ENCODE results near the gene PODN. TPM values are rescaled to one million over a fixed set of nuclear protein-coding genes. Genes with fewer than 3 reads are reported as not detected.

PODN gene
- polyA plus RNA-seq, 10 donors, result 6.6 to 11.4 (median 9.0) TPM

- no peak for DNase-seq
Observed at GRCh38 chr1:53114090-53114489, 52.1 kb downstream of the PODN start.

DNA sequence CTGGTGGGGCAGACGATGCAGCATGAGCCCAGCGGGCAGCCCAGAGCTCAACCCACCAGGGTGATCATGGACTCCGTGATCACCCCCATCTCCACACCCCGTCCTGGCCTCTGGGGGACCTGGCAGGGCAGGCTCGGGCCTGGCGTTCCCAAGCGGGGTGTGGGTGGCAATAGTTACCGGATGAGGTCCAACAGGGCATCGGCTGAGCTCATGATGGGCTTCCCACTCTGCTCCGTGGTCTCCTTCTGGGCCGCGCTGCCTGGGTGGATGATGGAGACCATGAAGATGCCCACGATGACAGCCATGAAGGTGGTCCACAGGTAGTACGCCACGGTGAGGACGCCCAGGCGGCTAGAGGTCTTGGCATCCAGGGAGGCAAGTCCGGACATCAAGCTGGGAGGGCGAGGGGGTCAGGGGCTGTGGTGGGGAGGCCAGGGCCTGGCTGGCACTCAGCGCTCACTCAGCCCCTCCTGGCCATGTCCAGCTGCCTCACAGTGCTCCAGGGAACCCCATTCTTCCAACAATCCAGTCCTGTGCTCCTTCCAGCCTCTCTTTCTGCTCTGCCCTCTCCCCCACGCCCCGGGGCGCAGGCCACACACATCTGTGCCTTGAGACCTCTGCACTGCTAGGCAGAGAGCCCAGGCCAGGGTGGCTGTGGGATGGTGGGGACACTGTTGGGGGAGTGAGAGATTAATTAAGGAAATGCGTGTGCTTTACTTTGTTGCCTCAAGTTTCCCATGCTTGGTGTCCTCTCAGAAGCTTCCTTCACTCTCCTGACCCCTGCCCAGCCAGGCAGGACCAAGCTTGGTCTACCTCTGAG is 52.8 kb downstream of the PODN start:
- DNase-seq, result no peak

- no peak for DNase-seq
Observed at GRCh38 chr1:53115403-53116306, 53.6 kb downstream of the PODN start.

GRCh38 chr1:53116307-53116810 is 54.3 kb downstream of the PODN start:
- DNase-seq, result no peak

GRCh38 chr1:53116933-53117600 is 55.1 kb downstream of the PODN start:
- no peak for DNase-seq

DNA sequence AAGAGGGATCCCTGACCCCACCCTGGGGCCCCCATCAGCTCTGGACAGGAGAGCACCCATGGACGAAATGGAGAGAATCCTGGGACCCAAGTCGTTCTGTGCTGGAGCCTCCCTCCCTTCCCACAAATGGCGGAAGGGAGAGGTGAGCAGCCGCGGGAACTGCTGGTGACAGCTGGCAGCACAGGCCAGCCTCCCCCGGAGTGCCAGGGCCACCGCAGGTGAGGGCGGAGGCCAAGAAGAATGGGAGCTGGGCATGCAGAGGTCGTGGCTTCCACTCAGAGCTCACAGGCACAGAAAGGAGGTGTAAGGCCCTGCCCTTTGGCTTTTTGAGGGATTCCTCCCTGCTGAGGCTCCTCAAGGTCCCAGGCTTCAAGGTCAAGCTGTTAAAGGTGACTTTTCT is 55.8 kb downstream of the PODN start:
- no peak for DNase-seq

DNA sequence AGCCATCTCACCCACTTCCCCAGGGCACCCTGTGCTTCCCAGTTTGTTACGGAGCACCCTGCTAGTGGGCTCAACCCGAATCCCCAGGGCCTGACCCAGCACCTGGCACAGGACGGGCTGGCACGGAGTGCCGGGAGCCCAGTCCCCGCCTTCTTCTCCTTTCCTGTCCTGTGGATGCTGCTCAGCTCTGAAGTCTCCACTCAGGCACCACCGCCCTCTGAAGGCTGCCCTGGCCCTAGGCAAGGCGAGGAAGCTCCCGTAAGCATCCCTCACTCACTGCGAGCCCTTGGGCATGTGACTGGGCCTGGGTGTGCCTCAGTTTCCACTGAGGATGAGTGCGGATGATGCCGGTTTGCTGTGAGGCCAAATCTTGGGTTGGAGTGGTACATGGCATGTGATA is 58.6 kb downstream of the PODN start:
- DNase-seq, result no peak

GRCh38 chr1:53121319-53122172 is 59.5 kb downstream of the PODN start:
- peak; percentile 64 to 94 (median 86) for DNase-seq

DNA sequence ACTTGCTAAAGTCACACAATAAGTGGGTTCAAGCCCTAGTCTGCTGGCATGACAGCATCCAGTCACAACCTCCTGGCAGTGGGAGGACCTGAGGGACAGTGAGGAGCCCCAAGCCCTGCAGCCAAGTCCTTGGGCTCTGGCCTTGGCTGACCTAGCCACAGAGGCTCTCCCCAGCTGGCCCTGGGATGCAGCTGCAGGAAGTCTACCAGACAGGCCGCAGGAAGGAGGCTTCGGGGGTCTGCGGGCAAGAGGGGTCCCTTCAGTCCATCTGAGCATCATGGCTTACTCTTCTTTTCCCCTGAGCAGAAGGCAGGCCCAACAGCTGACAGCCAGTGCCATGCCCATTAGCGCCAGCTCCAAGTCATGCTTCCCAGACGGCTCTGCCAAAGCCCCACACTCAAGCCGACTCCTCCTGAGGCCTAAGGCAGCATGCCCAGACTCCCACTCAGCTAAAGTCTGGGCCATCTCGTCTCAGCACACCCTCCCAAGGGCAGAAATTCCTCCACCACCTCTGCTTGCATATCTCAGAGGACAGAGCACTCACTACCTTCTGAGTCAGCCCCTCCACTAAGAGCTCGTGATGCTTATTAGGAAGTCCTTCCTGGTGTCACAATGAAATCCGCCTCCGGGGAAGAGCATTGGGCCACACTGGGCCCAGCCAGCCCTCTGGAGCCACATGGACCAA is 60.3 kb downstream of the PODN start:
- peak in 1 of 3 donors; percentile 70 for DNase-seq

- peak in 1 of 3 donors; percentile 59 for DNase-seq
Observed at GRCh38 chr1:53122961-53123413, 61.0 kb downstream of the PODN start.

- DNase-seq, result peak in 2 of 3 donors; percentile 42 to 65
Observed at GRCh38 chr1:53123453-53124140, 61.6 kb downstream of the PODN start.

- DNase-seq, result no peak
Observed at GRCh38 chr1:53125122-53125521, 63.1 kb downstream of the PODN start.

- DNase-seq, result no peak
Observed at GRCh38 chr1:53125623-53126360, 63.8 kb downstream of the PODN start.

GRCh38 chr1:53126495-53126894 is 64.5 kb downstream of the PODN start:
- DNase-seq, result no peak

- DNase-seq, result no peak
Observed at GRCh38 chr1:53127546-53127945, 65.5 kb downstream of the PODN start.

GRCh38 chr1:53128401-53128800 is 66.4 kb downstream of the PODN start:
- DNase-seq, result no peak

DNA sequence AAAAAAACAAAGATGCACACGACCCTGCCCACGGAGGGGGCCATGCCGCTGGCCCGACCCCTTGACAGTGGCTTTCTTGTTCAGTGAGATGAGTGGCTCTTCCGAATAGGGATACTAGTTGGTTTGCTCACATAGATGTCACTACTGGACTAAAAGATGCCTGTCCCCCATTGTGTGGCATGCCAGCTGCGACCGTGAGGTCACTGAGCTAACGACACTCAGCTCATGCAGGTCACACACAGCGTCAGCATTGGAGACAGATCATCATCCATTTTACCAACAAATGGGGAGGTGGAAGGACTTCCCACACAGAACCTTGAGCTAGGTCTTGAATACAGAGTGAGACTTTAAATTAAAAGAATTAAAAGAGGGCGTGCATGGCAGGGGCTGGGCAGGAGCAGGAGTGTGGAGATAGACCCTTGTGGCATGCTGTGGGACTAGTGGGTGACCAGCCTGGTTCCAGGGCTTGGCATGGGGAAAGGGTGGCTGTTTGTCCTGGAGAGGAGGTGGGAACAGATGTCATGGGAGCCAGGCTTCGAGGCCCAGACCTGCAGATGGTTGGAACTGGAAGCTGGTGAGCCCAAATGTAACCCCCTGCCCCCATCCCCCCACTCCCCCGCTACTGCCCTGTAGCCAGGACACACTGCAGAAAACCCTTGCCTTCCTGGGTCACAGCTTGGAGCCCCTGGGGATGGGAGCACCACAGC is 68.0 kb downstream of the PODN start:
- no peak for DNase-seq

DNA sequence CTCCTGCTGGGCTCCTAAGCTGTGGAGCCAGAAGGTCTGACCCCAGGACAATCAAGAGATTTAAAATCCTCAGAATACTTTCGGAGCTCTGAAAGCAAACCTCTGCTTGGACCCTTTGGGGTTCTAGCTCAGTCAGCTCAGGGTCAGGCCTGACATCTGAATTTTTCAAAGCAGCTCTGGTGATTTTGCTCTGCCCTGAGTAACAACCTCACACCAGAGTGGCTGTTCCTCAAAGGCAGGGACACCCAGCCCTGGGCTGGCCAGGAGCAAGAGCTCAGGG is 68.5 kb downstream of the PODN start:
- no peak for DNase-seq
